ENCODE data around the gene SV2B.

DNA sequence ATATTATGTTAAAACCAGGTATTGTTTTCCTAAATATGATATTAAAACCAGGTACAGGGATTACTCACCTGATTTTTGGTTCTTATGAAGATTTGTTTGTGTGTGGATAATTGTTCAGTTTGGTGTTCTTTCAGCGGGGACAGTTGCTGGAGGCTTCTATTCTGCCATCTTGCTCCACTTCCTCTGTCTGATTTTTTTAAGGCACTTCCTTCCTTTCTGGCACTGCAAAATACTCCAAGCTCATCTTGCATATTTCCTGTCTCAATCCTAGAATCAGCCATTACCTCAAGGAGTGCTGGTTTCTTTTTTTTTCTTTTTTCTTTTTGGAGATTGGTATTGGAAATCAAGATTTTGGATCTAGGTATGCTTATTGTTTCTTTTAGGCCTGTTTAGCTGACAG lies 229.9 kb downstream of the SV2B start:
- TF ChIP-seq, protein P1, sequence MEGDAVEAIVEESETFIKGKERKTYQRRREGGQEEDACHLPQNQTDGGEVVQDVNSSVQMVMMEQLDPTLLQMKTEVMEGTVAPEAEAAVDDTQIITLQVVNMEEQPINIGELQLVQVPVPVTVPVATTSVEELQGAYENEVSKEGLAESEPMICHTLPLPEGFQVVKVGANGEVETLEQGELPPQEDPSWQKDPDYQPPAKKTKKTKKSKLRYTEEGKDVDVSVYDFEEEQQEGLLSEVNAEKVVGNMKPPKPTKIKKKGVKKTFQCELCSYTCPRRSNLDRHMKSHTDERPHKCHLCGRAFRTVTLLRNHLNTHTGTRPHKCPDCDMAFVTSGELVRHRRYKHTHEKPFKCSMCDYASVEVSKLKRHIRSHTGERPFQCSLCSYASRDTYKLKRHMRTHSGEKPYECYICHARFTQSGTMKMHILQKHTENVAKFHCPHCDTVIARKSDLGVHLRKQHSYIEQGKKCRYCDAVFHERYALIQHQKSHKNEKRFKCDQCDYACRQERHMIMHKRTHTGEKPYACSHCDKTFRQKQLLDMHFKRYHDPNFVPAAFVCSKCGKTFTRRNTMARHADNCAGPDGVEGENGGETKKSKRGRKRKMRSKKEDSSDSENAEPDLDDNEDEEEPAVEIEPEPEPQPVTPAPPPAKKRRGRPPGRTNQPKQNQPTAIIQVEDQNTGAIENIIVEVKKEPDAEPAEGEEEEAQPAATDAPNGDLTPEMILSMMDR (conservative IDR thresholded peaks at IDR 0.05) = no peak
- TF ChIP-seq ZFX (IDR thresholded peaks at IDR 0.05) = no peak

Measured in C4-2B (cell line).